GM12872 (cell line): ENCODE data around the gene NSDHL.

ENCODE experiments used
- CTCF ChIP-seq: IDR thresholded peaks from 3 replicates; pipeline ENCODE4 v1.5.1; 2011; ENCODE audit warnings: low read depth, mild to moderate bottlenecking, low read length, moderate library complexity; ENCODE audit not compliant: insufficient read depth

The NSDHL gene

GRCh38 chrX:152830312-152831305, at the start of gene NSDHL, which contains the start of gene CETN2:
NSDHL (plus strand) TSS chrX:152831063; CDS start chrX:152846325, 15,262 bp downstream.
CETN2 (minus strand) TSS chrX:152830757; CDS start chrX:152830710, 47 bp downstream.
- TF ChIP-seq CTCF: no peak

- TF ChIP-seq CTCF: no peak
These were observed 31.9 kb upstream of the NSDHL start for GRCh38 chrX:152798945-152799344.

- TF ChIP-seq CTCF: no peak
These were observed 24.8 kb upstream of the NSDHL start for GRCh38 chrX:152806035-152806434.

- no peak for TF ChIP-seq CTCF
These were observed 20.5 kb upstream of the NSDHL start for GRCh38 chrX:152810403-152810802.

- no peak for TF ChIP-seq CTCF
These were observed 17.7 kb upstream of the NSDHL start for GRCh38 chrX:152813206-152813605.

GRCh38 chrX:152814048-152814447, 16.8 kb upstream of the NSDHL start:
- TF ChIP-seq CTCF: no peak

- TF ChIP-seq CTCF: peak; percentile 8; the same call in 1 of the 3 replicates
These were observed 13.6 kb upstream of the NSDHL start for GRCh38 chrX:152817078-152817764.
